ENCODE results near the gene MAPKAP1. TPM values are rescaled to one million over a fixed set of nuclear protein-coding genes. Genes with fewer than 3 reads are reported as not detected.

Gene MAPKAP1
- total and polyA plus RNA-seq, 2 experiments from 2014 or later: 68.4 to 98.5 TPM

- no peak overlapping the region for H3K4me2 ChIP-seq
- no peak overlapping the region for H3K4me3 Mint-ChIP-seq
Measured at GRCh38 chr9:125683486-125683885, 23.5 kb downstream of the MAPKAP1 start.

More at GRCh38 chr9:125683486-125683885, 23.5 kb downstream of the MAPKAP1 start:
- TF ChIP-seq, protein P1, sequence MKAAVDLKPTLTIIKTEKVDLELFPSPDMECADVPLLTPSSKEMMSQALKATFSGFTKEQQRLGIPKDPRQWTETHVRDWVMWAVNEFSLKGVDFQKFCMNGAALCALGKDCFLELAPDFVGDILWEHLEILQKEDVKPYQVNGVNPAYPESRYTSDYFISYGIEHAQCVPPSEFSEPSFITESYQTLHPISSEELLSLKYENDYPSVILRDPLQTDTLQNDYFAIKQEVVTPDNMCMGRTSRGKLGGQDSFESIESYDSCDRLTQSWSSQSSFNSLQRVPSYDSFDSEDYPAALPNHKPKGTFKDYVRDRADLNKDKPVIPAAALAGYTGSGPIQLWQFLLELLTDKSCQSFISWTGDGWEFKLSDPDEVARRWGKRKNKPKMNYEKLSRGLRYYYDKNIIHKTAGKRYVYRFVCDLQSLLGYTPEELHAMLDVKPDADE (IDR thresholded peaks at IDR 0.05): no peak
- TF ChIP-seq STAT1 (IDR thresholded peaks at IDR 0.05; ENCODE audit: unreplicated experiment): no peak
- no peak for TF ChIP-seq REST (IDR thresholded peaks at IDR 0.05; ENCODE audit: unreplicated experiment)
- TF ChIP-seq, protein P2, sequence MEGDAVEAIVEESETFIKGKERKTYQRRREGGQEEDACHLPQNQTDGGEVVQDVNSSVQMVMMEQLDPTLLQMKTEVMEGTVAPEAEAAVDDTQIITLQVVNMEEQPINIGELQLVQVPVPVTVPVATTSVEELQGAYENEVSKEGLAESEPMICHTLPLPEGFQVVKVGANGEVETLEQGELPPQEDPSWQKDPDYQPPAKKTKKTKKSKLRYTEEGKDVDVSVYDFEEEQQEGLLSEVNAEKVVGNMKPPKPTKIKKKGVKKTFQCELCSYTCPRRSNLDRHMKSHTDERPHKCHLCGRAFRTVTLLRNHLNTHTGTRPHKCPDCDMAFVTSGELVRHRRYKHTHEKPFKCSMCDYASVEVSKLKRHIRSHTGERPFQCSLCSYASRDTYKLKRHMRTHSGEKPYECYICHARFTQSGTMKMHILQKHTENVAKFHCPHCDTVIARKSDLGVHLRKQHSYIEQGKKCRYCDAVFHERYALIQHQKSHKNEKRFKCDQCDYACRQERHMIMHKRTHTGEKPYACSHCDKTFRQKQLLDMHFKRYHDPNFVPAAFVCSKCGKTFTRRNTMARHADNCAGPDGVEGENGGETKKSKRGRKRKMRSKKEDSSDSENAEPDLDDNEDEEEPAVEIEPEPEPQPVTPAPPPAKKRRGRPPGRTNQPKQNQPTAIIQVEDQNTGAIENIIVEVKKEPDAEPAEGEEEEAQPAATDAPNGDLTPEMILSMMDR (conservative IDR thresholded peaks at IDR 0.05; ENCODE audit: low read depth in 2 of 2): no peak
- no peak for TF ChIP-seq ZNF462 (CRISPR knock-in tag; IDR thresholded peaks at IDR 0.05)
- TF ChIP-seq EZH2 (IDR thresholded peaks at IDR 0.05; ENCODE audit: low read depth, unreplicated experiment): no peak
- TF ChIP-seq EZH2phosphoT487 (IDR thresholded peaks at IDR 0.05; ENCODE audit: unreplicated experiment): no peak
- TF ChIP-seq CREB1 (CRISPR knock-in tag; IDR thresholded peaks at IDR 0.05; ENCODE audit: low read depth): no peak
- TF ChIP-seq JUNB (IDR thresholded peaks at IDR 0.05; ENCODE audit: unreplicated experiment): no peak
- TF ChIP-seq NANOG (IDR thresholded peaks at IDR 0.05; ENCODE audit: borderline replicate concordance): no peak
- TF ChIP-seq ZNF331 (CRISPR knock-in tag; IDR thresholded peaks at IDR 0.05; ENCODE audit: low read depth): no peak
- H3K27ac Mint-ChIP-seq: no peak overlapping the region
- Histone ChIP-seq H4K20me1 (replicated peaks; ENCODE audit: insufficient read depth) (peaks cover 4% of the 10 kb centered on the region; the same call in 1 of the 2 replicates), H3K36me3 (ENCODE audit: insufficient read depth) (no peaks in the 10 kb centered on the region), H3F3A (replicated peaks; ENCODE audit: low read depth) (no peaks in the 10 kb centered on the region), H3K4me1 (ENCODE audit: insufficient read depth) (peaks cover 18% of the 10 kb centered on the region), H3K4me3 (no peak overlapping the region), H3K27me3 (ENCODE audit: insufficient read depth) (no peaks in the 10 kb centered on the region), H3K27ac (ENCODE audit: low read depth) (no peak overlapping the region), H3K9me2 (ENCODE audit: insufficient read depth) (no peaks in the 10 kb centered on the region), H2AFZ (no peak overlapping the region), H3K79me2 (replicated peaks; ENCODE audit: insufficient read depth) (peaks cover 94% of the 10 kb centered on the region)
- DNase-seq (ENCODE audit: low spot score): no peak
- H3K36me3 Mint-ChIP-seq (ENCODE audit: low read depth): no peaks in the 10 kb centered on the region
- peaks cover 39% of the 10 kb centered on the region for H3K4me1 Mint-ChIP-seq
- H3K9me3 Mint-ChIP-seq: no peaks in the 10 kb centered on the region
- ATAC-seq: no peak
- H3K27me3 Mint-ChIP-seq (ENCODE audit: insufficient read depth, low read depth, poor library complexity): peaks cover 8% of the 10 kb centered on the region

Data from GM23338 (cell line).